Measurements from ENCODE around the gene IL6.
"Not testable (repeated sequence)": the region's sequence is repeated elsewhere in the genome, so short reads cannot be mapped to it uniquely, and the experiment has no call there.

The IL6 gene

GRCh38 chr7:22771872-22772228 lies 44.9 kb downstream of the IL6 start:
- Histone ChIP-seq H3K27me3 (ENCODE audit: control insufficient read depth in 1 of 2, insufficient read depth in 1 of 2, low read length in 2 of 2) (no peaks in the 10 kb centered on the region), H3K79me1 (replicated peaks; ENCODE audit: low read length, poor library complexity, severe bottlenecking) (no peaks in the 10 kb centered on the region), H3K23ac (ENCODE audit: low read length in 2 of 2) (no peak overlapping the region), H3K4me2 (ENCODE audit: low read length, poor library complexity, severe bottlenecking) (no peak overlapping the region), H3K4me1 (ENCODE audit: control insufficient read depth, insufficient read depth, low read depth, low read length) (no peaks in the 10 kb centered on the region), H3K36me3 (ENCODE audit: control insufficient read depth in 1 of 2, insufficient read depth in 2 of 2, low read depth in 1 of 2, low read length in 2 of 2) (no peaks in the 10 kb centered on the region), H3K4ac (ENCODE audit: low read depth in 1 of 2, low read length in 2 of 2) (no peak overlapping the region), H2BK120ac (ENCODE audit: low read depth, low read length) (no peak overlapping the region), H2BK5ac (ENCODE audit: low read depth, low read length, poor library complexity, severe bottlenecking) (no peak overlapping the region), H4K91ac (ENCODE audit: low read length) (no peak overlapping the region), H3K4me3 (ENCODE audit: insufficient read depth in 1 of 2, low read depth in 1 of 2, low read length in 2 of 2) (no peak overlapping the region), H2AK5ac (ENCODE audit: low read length, severe bottlenecking) (no peak overlapping the region), H4K8ac (ENCODE audit: low read length) (no peak overlapping the region), H3K18ac (ENCODE audit: low read depth in 1 of 2, low read length in 2 of 2) (no peak overlapping the region), H2BK12ac (ENCODE audit: low read length in 2 of 2) (no peak overlapping the region), H3K9me3 (ENCODE audit: control insufficient read depth, low read length) (no peaks in the 10 kb centered on the region), H3K9ac (ENCODE audit: low read length) (no peak overlapping the region), H3K14ac (ENCODE audit: low read length in 2 of 2) (no peak overlapping the region), H2AFZ (ENCODE audit: low read depth, low read length) (no peak overlapping the region), H3K27ac (ENCODE audit: low read length, poor library complexity, severe bottlenecking) (no peak overlapping the region), H2BK15ac (ENCODE audit: low read depth, poor library complexity, severe bottlenecking) (no peak overlapping the region)
- 90% methylated on average over 4 of the region's 4 CpGs for WGBS
- no peak for DNase-seq

- no peak overlapping the region for H2AK5ac ChIP-seq (ENCODE audit: low read length, severe bottlenecking)
These were observed 45.9 kb downstream of the IL6 start for GRCh38 chr7:22772885-22773284.

GRCh38 chr7:22776964-22777363 lies 50.0 kb downstream of the IL6 start:
- H2BK120ac ChIP-seq (ENCODE audit: low read depth, low read length) = no peak overlapping the region
- no peaks in the 10 kb centered on the region for H3K9me3 ChIP-seq (ENCODE audit: control insufficient read depth, low read length)
- no peak overlapping the region for H3K4me2 ChIP-seq (ENCODE audit: low read length, poor library complexity, severe bottlenecking)
- no peaks in the 10 kb centered on the region for H3K79me1 ChIP-seq (replicated peaks; ENCODE audit: low read length, poor library complexity, severe bottlenecking)
- DNase-seq = no peak
- no peak overlapping the region for H2AK5ac ChIP-seq (ENCODE audit: low read length, severe bottlenecking)
- no peak overlapping the region for H3K14ac ChIP-seq (ENCODE audit: low read length in 2 of 2)
- no peak overlapping the region for H3K4ac ChIP-seq (ENCODE audit: low read depth in 1 of 2, low read length in 2 of 2)
- H2BK5ac ChIP-seq (ENCODE audit: low read depth, low read length, poor library complexity, severe bottlenecking) = no peak overlapping the region
- no peak overlapping the region for H3K27ac ChIP-seq (ENCODE audit: low read length, poor library complexity, severe bottlenecking)
- H2AFZ ChIP-seq (ENCODE audit: low read depth, low read length) = no peak overlapping the region
- H2BK15ac ChIP-seq (ENCODE audit: low read depth, poor library complexity, severe bottlenecking) = no peak overlapping the region
- H4K8ac ChIP-seq (ENCODE audit: low read length) = no peak overlapping the region
- no peaks in the 10 kb centered on the region for H3K27me3 ChIP-seq (ENCODE audit: control insufficient read depth in 1 of 2, insufficient read depth in 1 of 2, low read length in 2 of 2)
- H3K4me1 ChIP-seq (ENCODE audit: control insufficient read depth, insufficient read depth, low read depth, low read length) = peaks cover 4% of the 10 kb centered on the region
- H2BK12ac ChIP-seq (ENCODE audit: low read length in 2 of 2) = no peak overlapping the region
- no peak overlapping the region for H3K4me3 ChIP-seq (ENCODE audit: insufficient read depth in 1 of 2, low read depth in 1 of 2, low read length in 2 of 2)
- no peak overlapping the region for H3K9ac ChIP-seq (ENCODE audit: low read length)
- WGBS = 94% methylated on average over 3 of the region's 4 CpGs
- no peaks in the 10 kb centered on the region for H3K36me3 ChIP-seq (ENCODE audit: control insufficient read depth in 1 of 2, insufficient read depth in 2 of 2, low read depth in 1 of 2, low read length in 2 of 2)
- no peak overlapping the region for H3K18ac ChIP-seq (ENCODE audit: low read depth in 1 of 2, low read length in 2 of 2)
- no peak overlapping the region for H3K23ac ChIP-seq (ENCODE audit: low read length in 2 of 2)
- no peak overlapping the region for H4K91ac ChIP-seq (ENCODE audit: low read length)

More at GRCh38 chr7:22772885-22773284, 45.9 kb downstream of the IL6 start:
- WGBS = 100% methylated on average over 2 of the region's 4 CpGs
- no peak overlapping the region for H3K27ac ChIP-seq (ENCODE audit: low read length, poor library complexity, severe bottlenecking)
- no peak overlapping the region for H2BK12ac ChIP-seq (ENCODE audit: low read length in 2 of 2)
- H2AFZ ChIP-seq (ENCODE audit: low read depth, low read length) = no peak overlapping the region
- H4K8ac ChIP-seq (ENCODE audit: low read length) = no peak overlapping the region
- no peak overlapping the region for H2BK120ac ChIP-seq (ENCODE audit: low read depth, low read length)
- no peak overlapping the region for H3K4me2 ChIP-seq (ENCODE audit: low read length, poor library complexity, severe bottlenecking)
- no peak overlapping the region for H3K9ac ChIP-seq (ENCODE audit: low read length)
- no peak overlapping the region for H4K91ac ChIP-seq (ENCODE audit: low read length)
- H2BK5ac ChIP-seq (ENCODE audit: low read depth, low read length, poor library complexity, severe bottlenecking) = no peak overlapping the region
- no peak for DNase-seq
- H3K14ac ChIP-seq (ENCODE audit: low read length in 2 of 2) = no peak overlapping the region
- no peak overlapping the region for H3K18ac ChIP-seq (ENCODE audit: low read depth in 1 of 2, low read length in 2 of 2)
- no peaks in the 10 kb centered on the region for H3K79me1 ChIP-seq (replicated peaks; ENCODE audit: low read length, poor library complexity, severe bottlenecking)
- no peak overlapping the region for H3K4me3 ChIP-seq (ENCODE audit: insufficient read depth in 1 of 2, low read depth in 1 of 2, low read length in 2 of 2)
- H3K23ac ChIP-seq (ENCODE audit: low read length in 2 of 2) = no peak overlapping the region
- no peaks in the 10 kb centered on the region for H3K27me3 ChIP-seq (ENCODE audit: control insufficient read depth in 1 of 2, insufficient read depth in 1 of 2, low read length in 2 of 2)
- H3K4me1 ChIP-seq (ENCODE audit: control insufficient read depth, insufficient read depth, low read depth, low read length) = no peaks in the 10 kb centered on the region
- H3K36me3 ChIP-seq (ENCODE audit: control insufficient read depth in 1 of 2, insufficient read depth in 2 of 2, low read depth in 1 of 2, low read length in 2 of 2) = no peaks in the 10 kb centered on the region
- H3K9me3 ChIP-seq (ENCODE audit: control insufficient read depth, low read length) = no peaks in the 10 kb centered on the region
- H2BK15ac ChIP-seq (ENCODE audit: low read depth, poor library complexity, severe bottlenecking) = no peak overlapping the region
- no peak overlapping the region for H3K4ac ChIP-seq (ENCODE audit: low read depth in 1 of 2, low read length in 2 of 2)

GRCh38 chr7:22779730-22780323 lies 52.8 kb downstream of the IL6 start:
- 67% methylated on average over 4 of the region's 4 CpGs for WGBS
- DNase-seq; H3K79me1 ChIP-seq (replicated peaks; ENCODE audit: low read length, poor library complexity, severe bottlenecking); H4K8ac ChIP-seq (ENCODE audit: low read length); H3K14ac ChIP-seq (ENCODE audit: low read length in 2 of 2); H2AFZ ChIP-seq (ENCODE audit: low read depth, low read length); H4K91ac ChIP-seq (ENCODE audit: low read length); H3K4ac ChIP-seq (ENCODE audit: low read depth in 1 of 2, low read length in 2 of 2); H2AK5ac ChIP-seq (ENCODE audit: low read length, severe bottlenecking); H3K9me3 ChIP-seq (ENCODE audit: control insufficient read depth, low read length); H2BK15ac ChIP-seq (ENCODE audit: low read depth, poor library complexity, severe bottlenecking); H3K23ac ChIP-seq (ENCODE audit: low read length in 2 of 2); H2BK12ac ChIP-seq (ENCODE audit: low read length in 2 of 2); H2BK5ac ChIP-seq (ENCODE audit: low read depth, low read length, poor library complexity, severe bottlenecking); H3K36me3 ChIP-seq (ENCODE audit: control insufficient read depth in 1 of 2, insufficient read depth in 2 of 2, low read depth in 1 of 2, low read length in 2 of 2); H2BK120ac ChIP-seq (ENCODE audit: low read depth, low read length); H3K27ac ChIP-seq (ENCODE audit: low read length, poor library complexity, severe bottlenecking); H3K4me3 ChIP-seq (ENCODE audit: insufficient read depth in 1 of 2, low read depth in 1 of 2, low read length in 2 of 2); H3K4me2 ChIP-seq (ENCODE audit: low read length, poor library complexity, severe bottlenecking); H3K18ac ChIP-seq (ENCODE audit: low read depth in 1 of 2, low read length in 2 of 2); H3K27me3 ChIP-seq (ENCODE audit: control insufficient read depth in 1 of 2, insufficient read depth in 1 of 2, low read length in 2 of 2); H3K4me1 ChIP-seq (ENCODE audit: control insufficient read depth, insufficient read depth, low read depth, low read length): not testable (repeated sequence)
- H3K9ac ChIP-seq (ENCODE audit: low read length) = peak overlapping the region; percentile 35
